K562 (cell line): ENCODE data around the gene TMEM247. TPM values are rescaled to one million over a fixed set of nuclear protein-coding genes. Genes with fewer than 3 reads are reported as not detected.

ENCODE experiments used
- ATAC-seq: fragments of 200-7000 bp; cut with Tn5 transposase; 3 replicates; pipeline ENCODE4 v1.9.1; 2020; ENCODE audit warnings: moderate library complexity
- BruUV-seq: library from RNA; stranded (reverse); fragments of 400-500 nt; replicated peaks from 2 replicates; lab custom pipeline; 2021; lab: Mats Ljungman, UMichigan
- CTCF ChIA-PET: fragments of 300-600 bp; formaldehyde crosslinking; extraction: SDS; loops from one replicate; lab custom pipeline; 2021; ENCODE audit warnings: low intra/inter-chr PET ratio; lab: Yijun Ruan, JAX
- POLR2A ChIA-PET: fragments of 300-600, 350-650 bp; sonication (Branson Sonifier 250); formaldehyde crosslinking; extraction: SDS; loops from one replicate; lab custom pipeline; 2021; ENCODE audit warnings: antibody characterized with exemption, inconsistent platforms; lab: Yijun Ruan, JAX
- DNase-seq, 4 experiments: peaks; one replicate each; pipeline versions ENCODE4 v3.0.0 to v3.0.0-alpha.2; 2011 to 2018; ENCODE audit warnings: low spot score in 3 of 4, mixed read lengths in 3 of 4; ENCODE audit errors: extremely low read depth in 1 of 4
- FAIRE-seq: peaks from 2 replicates; lab custom pipeline; 2011; peaks lifted over from hg19 to GRCh38; lab: Jason Lieb, UNC
- H2AFZ ChIP-seq: 2 replicates; pipeline ENCODE4 v1.6.0; 2011; ENCODE audit warnings: low read depth, low read length, control low read depth, inconsistent platforms
- H3K27ac ChIP-seq: fragments of 200-600 bp; 3 replicates; pipeline ENCODE4 v1.8.0; 2011; ENCODE audit warnings: low read depth, mild to moderate bottlenecking, control low read depth, inconsistent platforms, low read length, moderate library complexity, mixed read lengths; ENCODE audit errors: extremely low read depth
- H3K27me3 ChIP-seq, 2 experiments: fragments of 300-600 bp in 1 of 2; 2 replicates in 1 of 2; 3 replicates in 1 of 2; pipeline versions ENCODE4 v1.6.0 to v1.8.0; 2011; ENCODE audit warnings: inconsistent platforms in 2 of 2, low read length in 2 of 2, mild to moderate bottlenecking in 1 of 2, mixed read lengths in 1 of 2, moderate library complexity in 1 of 2; ENCODE audit not compliant: control insufficient read depth in 2 of 2, insufficient read depth in 2 of 2
- H3K36me3 ChIP-seq: fragments of 300-600 bp; 3 replicates; pipeline ENCODE4 v1.8.0; 2011; ENCODE audit warnings: mild to moderate bottlenecking, low read length, inconsistent platforms; ENCODE audit not compliant: control insufficient read depth, insufficient read depth
- H3K4me1 ChIP-seq, 2 experiments: fragments of 200-600 bp in 1 of 2; replicated peaks in 1 of 2; 2 replicates in 1 of 2; 3 replicates in 1 of 2; pipeline versions ENCODE4 v1.5.1 to v1.8.0; 2011; ENCODE audit warnings: inconsistent platforms in 2 of 2, low read length in 2 of 2, mild to moderate bottlenecking in 1 of 2, mixed read lengths in 1 of 2, moderate library complexity in 1 of 2; ENCODE audit not compliant: control insufficient read depth in 2 of 2, insufficient read depth in 2 of 2
- H3K4me2 ChIP-seq: 2 replicates; pipeline ENCODE4 v1.6.1; 2011; ENCODE audit warnings: low read length, control low read depth, inconsistent platforms, mixed read lengths; ENCODE audit not compliant: insufficient read depth
- H3K4me3 ChIP-seq: fragments of 200-600 bp; sonication (generic), shearing (Covaris generic); 2 replicates; pipeline ENCODE4 v1.5.1; 2016; ENCODE audit warnings: control low read depth, inconsistent platforms
- H3K79me2 ChIP-seq: fragments of 200-600 bp; 3 replicates; pipeline ENCODE4 v1.8.0; 2011; ENCODE audit warnings: low read length, inconsistent platforms; ENCODE audit not compliant: control insufficient read depth, insufficient read depth
- H3K9ac ChIP-seq, 2 experiments: 2 replicates each; pipeline versions ENCODE4 v1.6.0 to v1.6.1; 2011; ENCODE audit warnings: low read depth in 2 of 2, low read length in 2 of 2, control low read depth in 1 of 2, inconsistent platforms in 1 of 2, mild to moderate bottlenecking in 1 of 2, mixed read lengths in 1 of 2; ENCODE audit not compliant: insufficient read depth in 1 of 2
- H3K9me1 ChIP-seq: one replicate; pipeline ENCODE4 v1.6.0; 2011; ENCODE audit warnings: inconsistent platforms, mild to moderate bottlenecking, low read length, moderate library complexity; ENCODE audit not compliant: control insufficient read depth, insufficient read depth
- H3K9me3 ChIP-seq: replicated peaks from 2 replicates; pipeline ENCODE4 v1.5.1; 2011; ENCODE audit warnings: low read depth, low read length, inconsistent platforms; ENCODE audit not compliant: control insufficient read depth, insufficient read depth
- H4K20me1 ChIP-seq: replicated peaks from 2 replicates; pipeline ENCODE4 v1.6.1; 2011; ENCODE audit warnings: low read length, inconsistent platforms, mixed read lengths; ENCODE audit not compliant: control insufficient read depth, insufficient read depth
- ADNP ChIP-seq: fragments of 200-800 bp; sonication (Bioruptor generic); IDR thresholded peaks from 2 replicates; pipeline ENCODE4 v1.6.1; 2016; ENCODE audit warnings: missing genetic modification characterization, missing compliant biosample characterization
- ARHGAP35 ChIP-seq: fragments of 450-650 bp; IDR thresholded peaks from 2 replicates; pipeline ENCODE4 v1.6.1; 2018; ENCODE audit not compliant: partially characterized antibody
- ARID1B ChIP-seq: fragments of 450-650 bp; IDR thresholded peaks from 2 replicates; pipeline ENCODE4 v1.6.1; 2016; ENCODE audit warnings: antibody characterized with exemption, mild to moderate bottlenecking, inconsistent platforms
- C11orf30 ChIP-seq: fragments of 450-650 bp; IDR thresholded peaks from 2 replicates; pipeline ENCODE4 v1.6.1; 2016; ENCODE audit warnings: low read depth, mild to moderate bottlenecking
- CBFA2T2 ChIP-seq: fragments of 450-650 bp; conservative IDR thresholded peaks from 2 replicates; pipeline ENCODE4 v1.6.1; 2017; ENCODE audit warnings: mild to moderate bottlenecking
- CTBP1 ChIP-seq: fragments of 450-650 bp; IDR thresholded peaks from 2 replicates; pipeline ENCODE4 v1.6.1; 2016; ENCODE audit warnings: borderline replicate concordance
- EP400 ChIP-seq: fragments of 450-650 bp; IDR thresholded peaks from 2 replicates; pipeline ENCODE4 v1.6.1; 2017; ENCODE audit warnings: antibody characterized with exemption, mild to moderate bottlenecking, moderate library complexity
- ETS1 ChIP-seq: conservative IDR thresholded peaks from 2 replicates; pipeline ENCODE4 v1.6.1; 2011; ENCODE audit warnings: low read depth, mild to moderate bottlenecking, low read length; ENCODE audit not compliant: control insufficient read depth
- EZH2 ChIP-seq: IDR thresholded peaks from 2 replicates; pipeline ENCODE4 v1.6.1; 2012; ENCODE audit warnings: low read depth, mild to moderate bottlenecking, inconsistent platforms, low read length, borderline replicate concordance
- LEF1 ChIP-seq: fragments of 450-650 bp; IDR thresholded peaks from 2 replicates; pipeline ENCODE4 v1.6.1; 2016; ENCODE audit warnings: mild to moderate bottlenecking
- MAZ ChIP-seq, 2 experiments: fragments of 450-650 bp in 1 of 2; sonication (generic) in 1 of 2; formaldehyde crosslinking; IDR thresholded peaks in 1 of 2; conservative IDR thresholded peaks in 1 of 2; 2 replicates each; pipeline versions ENCODE4 v1.4.0 to v1.5.0; 2020; ENCODE audit warnings: mild to moderate bottlenecking in 1 of 2, missing genetic modification reagents in 1 of 2
- MCM7 ChIP-seq, 2 experiments: fragments of 450-650 bp; IDR thresholded peaks; 2 replicates each; pipeline ENCODE4 v1.6.1; 2016 to 2018
- PRDM10 ChIP-seq: fragments of 450-650 bp; IDR thresholded peaks from 2 replicates; pipeline ENCODE4 v1.6.1; 2018; ENCODE audit not compliant: partially characterized antibody
- SAFB ChIP-seq: fragments of 200-400 bp; formaldehyde crosslinking; IDR thresholded peaks from 2 replicates; pipeline ENCODE4 v1.6.1; 2017; ENCODE audit warnings: low read depth, low read length, borderline replicate concordance
- TAF15 ChIP-seq: fragments of 200-400 bp; formaldehyde crosslinking; IDR thresholded peaks from 2 replicates; pipeline ENCODE4 v1.6.1; 2017; ENCODE audit warnings: mild to moderate bottlenecking, low read depth, low read length, moderate library complexity
- ZNF197 ChIP-seq: fragments of 200-800 bp; sonication (Bioruptor generic); IDR thresholded peaks from 2 replicates; pipeline ENCODE4 v1.6.1; 2016; ENCODE audit warnings: low read depth, missing genetic modification characterization, missing compliant biosample characterization
- ZNF449 ChIP-seq: fragments of 250-450 bp; sonication (Bioruptor Pico); IDR thresholded peaks from 2 replicates; pipeline ENCODE4 v1.8.0; 2022; ENCODE audit warnings: moderate library complexity, mild to moderate bottlenecking, inconsistent platforms
- ZNF589 ChIP-seq: fragments of 200-800 bp; sonication (Bioruptor generic); IDR thresholded peaks from 2 replicates; pipeline ENCODE4 v1.6.1; 2016; ENCODE audit warnings: low read depth, missing genetic modification characterization, missing compliant biosample characterization
- WGBS: fragments of 100-300 bp; shearing (Covaris generic); methylation state at CpG from one replicate; pipeline ENCODE4 v1.1.6; 2016; ENCODE audit warnings: low coverage, mixed read lengths; ENCODE audit not compliant: insufficient coverage; ENCODE audit errors: missing lambda C conversion rate; 5-methylcytosine and 5-hydroxymethylcytosine counted together
- in situ Hi-C: fragments of 300-500 bp; cut with MboI; formaldehyde crosslinking; loops from 4 replicates; pipeline ENCODE4 v1.15.0; 2018; ENCODE audit warnings: inconsistent platforms, mixed read lengths
- intact Hi-C: fragments of 100-400 bp; cut with micrococcal nuclease; formaldehyde crosslinking; loops from 2 replicates; pipeline ENCODE4 v1.14.2; 2022
- polyA plus RNA-seq, 8 experiments: library from polyadenylated mRNA; depleted of rRNA in 4 of 8; stranded (reverse) in 5 of 8; unstranded in 3 of 8; fragments of >200 nt; fragmentation: Nextera tagmentation in 2 of 8; fragmentation: Illumina TruSeq in 1 of 8; extraction: Ambion mirVana in 2 of 8; extraction: Trizol in 1 of 8; gene quantifications; 2 replicates each; pipeline versions ENCODE4 v1.2.1 to v1.2.3, GENCODE V29; 2011 to 2014; ENCODE audit warnings: inconsistent platforms in 1 of 8, missing spikeins in 1 of 8
- total RNA-seq, 7 experiments: library from RNA; depleted of rRNA in 6 of 7; stranded (reverse); fragments of >200 nt in 6 of 7; fragmentation: Illumina TruSeq in 2 of 7; extraction: Trizol in 2 of 7; gene quantifications; 2 replicates each; pipeline versions ENCODE4 v1.2.1 to v1.2.3, GENCODE V29; 2011 to 2021; ENCODE audit warnings: low replicate concordance in 1 of 7

TMEM247 gene
- total and polyA plus RNA-seq, 9 of the 15 experiments (the other 6 are each of a cell fraction or from before 2014, with no cell fraction given) = 0.24 to 4.7 (median 3.1) TPM

- 40% methylated on average over 2 of the region's 3 CpGs for WGBS
- Histone ChIP-seq H3K27me3 (no peaks in the 10 kb centered on the region), H2AFZ (no peak overlapping the region), H3K9ac (no peak overlapping the region), H3K79me2 (no peaks in the 10 kb centered on the region), H3K4me2 (no peak overlapping the region), H3K4me3 (no peak overlapping the region), H3K9me1 (no peaks in the 10 kb centered on the region), H4K20me1 (no peaks in the 10 kb centered on the region), H3K36me3 (no peaks in the 10 kb centered on the region), H3K9me3 (no peaks in the 10 kb centered on the region; the same call in 1 of the 2 replicates), H3K4me1 (no peaks in the 10 kb centered on the region), H3K27ac (no peak overlapping the region)
- FAIRE-seq = no peak
- TF ChIP-seq ZNF589 (CRISPR knock-in tag) = no peak
- no peak for TF ChIP-seq PRDM10
- TF ChIP-seq SAFB = no peak
- TF ChIP-seq ZNF449 = no peak
- TF ChIP-seq ZNF197 = no peak
- no peak for TF ChIP-seq MAZ (CRISPR knock-in tag; conservative IDR thresholded peaks at IDR 0.05 in 1 of 2, IDR thresholded peaks at IDR 0.05 in 1 of 2)
- no peak for TF ChIP-seq EZH2
- no peak for TF ChIP-seq ARID1B
- TF ChIP-seq ADNP = no peak
- no peak for TF ChIP-seq CTBP1
- TF ChIP-seq ARHGAP35 = no peak
- no peak for TF ChIP-seq TAF15
- no peak for TF ChIP-seq MCM7 (IDR thresholded peaks at IDR 0.05)
- TF ChIP-seq ETS1 = no peak
- no peak for TF ChIP-seq C11orf30
- no peak for TF ChIP-seq CBFA2T2
- TF ChIP-seq EP400 = no peak
- no peak for TF ChIP-seq LEF1
- no TSS peak for BruUV-seq
- in situ Hi-C loops = no loop called here
- DNase-seq = no peak
- ATAC-seq = no peak
- POLR2A ChIA-PET = interaction anchor here (1.1 kb wide), 1 partner anchor 12 kb away, joined by 4 read pairs; no protein-coding TSS in a partner anchor
- CTCF ChIA-PET = no interaction called here
- intact Hi-C loops = no loop called here
Measured at GRCh38 chr2:46525522-46526155, 46.3 kb downstream of the TMEM247 start.
